ENCODE measurements around the gene COL4A2.
"Not testable (repeated sequence)": the region's sequence is repeated elsewhere in the genome, so short reads cannot be mapped to it uniquely, and the experiment has no call there.

Gene COL4A2

GRCh38 chr13:110305001-110305400, 2.1 kb upstream of the COL4A2 start:
- no peak for DNase-seq
- Mint-ChIP-seq H3K36me3 (ENCODE audit: low read depth) (no peaks in the 10 kb centered on the region), H3K4me3 (no peak overlapping the region), H3K27ac (no peak overlapping the region), H3K9me3 (no peaks in the 10 kb centered on the region), H3K27me3 (peaks cover 77% of the 10 kb centered on the region), H3K4me1 (ENCODE audit: low read depth) (peaks cover 14% of the 10 kb centered on the region)

GRCh38 chr13:110305544-110305943, 1.5 kb upstream of the COL4A2 start:
- no peaks in the 10 kb centered on the region for H3K9me3 Mint-ChIP-seq
- DNase-seq = no peak
- H3K4me1 Mint-ChIP-seq (ENCODE audit: low read depth) = peaks cover 14% of the 10 kb centered on the region
- no peaks in the 10 kb centered on the region for H3K36me3 Mint-ChIP-seq (ENCODE audit: low read depth)
- peaks cover 78% of the 10 kb centered on the region for H3K27me3 Mint-ChIP-seq
- H3K27ac Mint-ChIP-seq = no peak overlapping the region
- no peak overlapping the region for H3K4me3 Mint-ChIP-seq

- Mint-ChIP-seq H3K27me3 (peaks cover 81% of the 10 kb centered on the region), H3K9me3 (no peaks in the 10 kb centered on the region), H3K4me1 (ENCODE audit: low read depth) (peaks cover 14% of the 10 kb centered on the region), H3K36me3 (ENCODE audit: low read depth) (no peaks in the 10 kb centered on the region), H3K27ac (no peak overlapping the region), H3K4me3 (no peak overlapping the region)
- DNase-seq = no peak
Observed at GRCh38 chr13:110305949-110306339, 1.1 kb upstream of the COL4A2 start.

GRCh38 chr13:110306340-110306959, 634 bp upstream of the COL4A2 start:
- Mint-ChIP-seq H3K4me3 (no peak overlapping the region), H3K27ac (no peak overlapping the region), H3K36me3 (ENCODE audit: low read depth) (no peaks in the 10 kb centered on the region), H3K27me3 (peaks cover 81% of the 10 kb centered on the region), H3K4me1 (ENCODE audit: low read depth) (peaks cover 14% of the 10 kb centered on the region), H3K9me3 (no peaks in the 10 kb centered on the region)
- DNase-seq = no peak

- peaks cover 84% of the 10 kb centered on the region for H3K27me3 Mint-ChIP-seq
- no peaks in the 10 kb centered on the region for H3K36me3 Mint-ChIP-seq (ENCODE audit: low read depth)
- H3K27ac Mint-ChIP-seq = no peak overlapping the region
- H3K4me3 Mint-ChIP-seq = peak overlapping the region; percentile 6
- H3K9me3 Mint-ChIP-seq = no peaks in the 10 kb centered on the region
- no peak for DNase-seq
- peaks cover 14% of the 10 kb centered on the region for H3K4me1 Mint-ChIP-seq (ENCODE audit: low read depth)
Observed at GRCh38 chr13:110307767-110308655, 927 bp downstream of the COL4A2 start.

GRCh38 chr13:110308656-110309359, 1.7 kb downstream of the COL4A2 start:
- Mint-ChIP-seq H3K27me3 (peaks cover 79% of the 10 kb centered on the region), H3K4me3 (no peak overlapping the region), H3K9me3 (no peaks in the 10 kb centered on the region), H3K36me3 (ENCODE audit: low read depth) (no peaks in the 10 kb centered on the region), H3K4me1 (ENCODE audit: low read depth) (peaks cover 14% of the 10 kb centered on the region), H3K27ac (no peak overlapping the region)
- no peak for DNase-seq

- H3K9me3 Mint-ChIP-seq = no peaks in the 10 kb centered on the region
- no peak for DNase-seq
Observed at GRCh38 chr13:110309661-110310524, 2.8 kb downstream of the COL4A2 start.

GRCh38 chr13:110310541-110311442, 3.7 kb downstream of the COL4A2 start:
- DNase-seq = no peak
- H3K9me3 Mint-ChIP-seq = no peaks in the 10 kb centered on the region
- H3K27me3 Mint-ChIP-seq = peaks cover 77% of the 10 kb centered on the region
- no peak overlapping the region for H3K4me3 Mint-ChIP-seq
- H3K27ac Mint-ChIP-seq = no peak overlapping the region
- no peaks in the 10 kb centered on the region for H3K36me3 Mint-ChIP-seq (ENCODE audit: low read depth)
- H3K4me1 Mint-ChIP-seq (ENCODE audit: low read depth) = peaks cover 12% of the 10 kb centered on the region

More at GRCh38 chr13:110309661-110310524, 2.8 kb downstream of the COL4A2 start:
- peaks cover 14% of the 10 kb centered on the region for H3K4me1 Mint-ChIP-seq (ENCODE audit: low read depth)
- H3K36me3 Mint-ChIP-seq (ENCODE audit: low read depth) = no peaks in the 10 kb centered on the region
- H3K27me3 Mint-ChIP-seq = peaks cover 77% of the 10 kb centered on the region
- no peak overlapping the region for H3K4me3 Mint-ChIP-seq
- H3K27ac Mint-ChIP-seq = no peak overlapping the region

GRCh38 chr13:110311443-110312338, 4.6 kb downstream of the COL4A2 start:
- no peaks in the 10 kb centered on the region for H3K9me3 Mint-ChIP-seq
- H3K4me3 Mint-ChIP-seq = no peak overlapping the region
- H3K36me3 Mint-ChIP-seq (ENCODE audit: low read depth) = no peaks in the 10 kb centered on the region
- peaks cover 81% of the 10 kb centered on the region for H3K27me3 Mint-ChIP-seq
- no peak overlapping the region for H3K27ac Mint-ChIP-seq
- DNase-seq = no peak
- H3K4me1 Mint-ChIP-seq (ENCODE audit: low read depth) = peaks cover 12% of the 10 kb centered on the region

- peaks cover 12% of the 10 kb centered on the region for H3K4me1 Mint-ChIP-seq (ENCODE audit: low read depth)
- no peak overlapping the region for H3K4me3 Mint-ChIP-seq
- DNase-seq = no peak
- peaks cover 86% of the 10 kb centered on the region for H3K27me3 Mint-ChIP-seq
- no peaks in the 10 kb centered on the region for H3K9me3 Mint-ChIP-seq
- H3K27ac Mint-ChIP-seq = no peak overlapping the region
- H3K36me3 Mint-ChIP-seq (ENCODE audit: low read depth) = no peaks in the 10 kb centered on the region
Observed at GRCh38 chr13:110312339-110313031, 5.4 kb downstream of the COL4A2 start.

- H3K27me3 Mint-ChIP-seq = peaks cover 85% of the 10 kb centered on the region
- H3K4me1 Mint-ChIP-seq (ENCODE audit: low read depth) = not testable (repeated sequence)
Observed at GRCh38 chr13:110313261-110313660, 6.2 kb downstream of the COL4A2 start.

GRCh38 chr13:110313733-110314132, 6.6 kb downstream of the COL4A2 start:
- H3K27ac Mint-ChIP-seq; H3K36me3 Mint-ChIP-seq (ENCODE audit: low read depth); H3K9me3 Mint-ChIP-seq; DNase-seq; H3K4me1 Mint-ChIP-seq (ENCODE audit: low read depth); H3K4me3 Mint-ChIP-seq: not testable (repeated sequence)
- H3K27me3 Mint-ChIP-seq = peaks cover 85% of the 10 kb centered on the region

More at GRCh38 chr13:110313261-110313660, 6.2 kb downstream of the COL4A2 start:
- not testable (repeated sequence) for H3K4me3 Mint-ChIP-seq; H3K36me3 Mint-ChIP-seq (ENCODE audit: low read depth); DNase-seq; H3K9me3 Mint-ChIP-seq; H3K27ac Mint-ChIP-seq
